NCI-H2107 treated with DMSO at 0.1 percent for 48 hours (cell line): ENCODE results near the gene PWWP2B.

Experiments
- DNase-seq: peaks from one replicate; lab custom pipeline; 2025; ENCODE audit not compliant: unreplicated experiment; lab: John Stamatoyannopoulos, UW

PWWP2B gene

GRCh38 chr10:132406181-132406580, 9.2 kb downstream of the PWWP2B start:
- no peak for DNase-seq

- no peak for DNase-seq
These were observed 9.8 kb downstream of the PWWP2B start for GRCh38 chr10:132406750-132407149.

- no peak for DNase-seq
These were observed 10.3 kb downstream of the PWWP2B start for GRCh38 chr10:132407243-132407746.

DNA sequence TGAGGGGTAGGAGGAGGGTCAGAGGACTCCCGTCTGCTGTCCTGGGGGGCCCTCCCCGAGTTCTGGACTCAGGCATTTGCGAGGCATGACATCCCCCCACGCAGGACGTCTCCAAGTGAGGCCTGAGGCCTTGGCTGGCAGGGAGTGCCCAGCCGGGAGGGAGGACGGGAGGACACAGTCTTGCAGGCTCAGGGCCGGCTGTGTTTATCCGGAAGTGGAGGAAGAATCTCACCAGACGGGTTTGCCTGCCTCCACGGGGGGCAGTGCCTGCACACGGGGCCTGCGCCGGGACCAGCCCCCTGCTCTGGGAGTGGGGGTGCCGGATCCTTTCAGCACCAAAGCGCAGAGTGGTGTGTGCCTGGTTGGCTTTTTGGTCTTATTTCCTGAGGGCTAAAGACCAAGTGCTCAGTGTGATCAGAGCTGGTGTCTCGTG, 10.9 kb downstream of the PWWP2B start:
- DNase-seq: no peak

DNA sequence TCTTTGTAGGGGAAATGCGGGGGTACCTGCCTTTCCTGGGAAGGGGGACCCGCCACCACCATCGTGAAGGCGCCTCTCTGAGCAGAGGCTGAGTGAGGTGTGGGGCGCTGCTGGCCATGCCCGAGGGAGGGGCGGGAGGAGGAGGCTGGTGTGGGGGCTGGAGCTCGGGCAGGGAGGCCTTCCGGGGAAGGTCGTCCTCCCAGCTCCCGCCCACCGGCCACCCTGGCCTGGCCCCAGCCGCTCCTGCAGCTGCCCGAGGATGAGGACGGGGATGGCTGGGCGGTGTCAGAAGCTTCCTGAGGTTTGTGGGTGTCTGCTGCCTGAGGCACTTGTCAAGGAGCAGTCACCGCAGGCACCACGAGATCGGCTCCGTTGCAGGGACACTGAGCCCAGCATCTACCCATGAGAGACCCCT, 11.4 kb downstream of the PWWP2B start:
- no peak for DNase-seq

DNA sequence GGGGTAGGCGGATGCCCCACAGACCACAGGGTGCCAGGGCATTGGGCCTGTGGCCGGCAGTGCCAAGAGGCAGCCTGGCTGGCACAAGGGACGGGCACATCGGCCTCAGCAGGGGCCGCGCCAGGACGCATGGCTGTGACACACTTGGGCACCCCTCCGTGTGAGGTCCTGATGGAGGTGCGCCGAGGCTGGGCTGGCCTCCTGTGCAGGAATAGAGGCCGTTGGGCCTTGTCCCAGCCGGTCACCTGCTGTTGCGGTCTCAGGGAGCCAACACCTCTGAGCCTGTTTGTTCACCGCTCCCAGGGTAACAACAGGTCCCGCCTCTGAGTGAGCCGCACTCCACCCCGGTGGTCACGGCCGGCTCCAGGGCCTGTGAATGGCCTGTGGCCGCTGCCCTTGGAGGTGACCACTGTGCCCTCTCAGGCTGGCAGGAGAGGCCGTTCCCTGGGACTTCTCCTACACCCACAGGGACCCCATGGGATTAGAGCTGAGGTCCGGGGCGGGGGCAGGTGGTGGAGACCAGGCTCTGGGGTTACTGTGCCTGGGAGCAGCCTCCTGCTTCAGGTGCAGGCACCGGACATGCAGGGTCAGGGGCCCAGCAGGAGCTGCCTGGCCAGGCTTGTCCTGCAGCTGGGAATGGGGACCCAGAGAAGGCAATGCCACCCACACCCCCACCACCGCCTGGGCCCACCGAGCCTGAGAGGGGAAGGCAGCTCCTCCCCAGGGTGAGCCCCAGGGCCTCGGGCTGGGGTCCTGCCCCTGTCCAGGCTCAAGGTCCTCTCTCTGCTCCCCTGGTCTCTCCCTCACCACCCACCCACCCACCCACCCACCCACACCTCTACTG, 12.0 kb downstream of the PWWP2B start:
- no peak for DNase-seq

DNA sequence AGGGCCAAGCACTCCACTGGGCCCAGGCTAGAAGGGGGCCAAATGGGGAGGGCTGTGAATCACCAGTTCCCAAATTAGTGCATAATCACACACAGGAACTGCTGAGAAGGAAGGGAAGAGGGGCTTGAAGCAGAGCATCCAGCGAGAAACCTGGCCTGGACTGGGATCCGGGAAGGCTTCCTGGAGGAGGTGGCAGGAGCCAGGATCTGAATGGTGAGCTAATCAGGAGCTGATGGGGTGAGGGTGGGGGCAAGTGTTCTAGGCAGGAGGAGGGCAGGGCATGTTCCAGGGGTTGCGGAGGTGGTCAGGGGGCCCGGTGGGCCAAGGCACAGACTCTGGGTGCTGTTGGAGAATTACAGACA, 12.6 kb downstream of the PWWP2B start:
- no peak for DNase-seq

DNA sequence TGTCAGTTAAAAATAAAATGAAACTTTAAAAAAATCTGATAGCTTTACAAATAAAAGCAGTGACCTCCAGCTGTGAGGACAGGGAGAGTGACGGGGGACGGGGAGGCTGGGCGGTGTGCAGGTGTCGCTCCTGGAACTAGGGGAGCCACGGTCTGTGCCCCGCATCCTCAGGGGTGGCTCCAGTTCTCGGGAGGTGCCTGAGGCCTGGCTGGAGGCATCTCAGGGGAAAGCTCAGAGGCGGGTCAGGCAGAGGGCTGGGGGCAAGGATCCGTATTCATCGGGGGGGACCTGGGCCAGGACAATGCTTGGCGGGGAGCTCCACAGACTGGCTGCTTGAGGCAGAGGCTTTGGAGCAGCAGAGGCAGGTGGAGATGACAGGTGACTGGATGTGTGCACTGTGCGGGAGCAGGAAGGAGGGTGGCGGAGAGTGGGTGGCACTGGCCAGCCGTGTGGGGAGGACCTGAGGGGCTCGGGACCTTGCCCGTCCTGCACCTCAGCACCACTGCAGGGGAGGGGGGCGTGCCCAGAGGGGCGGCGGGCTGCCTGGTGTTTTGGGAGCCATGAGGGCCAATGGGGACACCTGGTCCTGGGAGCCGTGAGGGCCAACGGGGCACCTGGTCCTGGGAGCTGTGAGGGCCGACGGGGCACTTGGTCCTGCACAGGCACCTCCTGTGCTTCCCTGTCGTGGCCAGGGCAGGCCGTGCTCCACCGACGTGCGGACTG, 13.2 kb downstream of the PWWP2B start:
- no peak for DNase-seq

- DNase-seq: no peak
These were observed 14.0 kb downstream of the PWWP2B start for GRCh38 chr10:132410779-132411532.

DNA sequence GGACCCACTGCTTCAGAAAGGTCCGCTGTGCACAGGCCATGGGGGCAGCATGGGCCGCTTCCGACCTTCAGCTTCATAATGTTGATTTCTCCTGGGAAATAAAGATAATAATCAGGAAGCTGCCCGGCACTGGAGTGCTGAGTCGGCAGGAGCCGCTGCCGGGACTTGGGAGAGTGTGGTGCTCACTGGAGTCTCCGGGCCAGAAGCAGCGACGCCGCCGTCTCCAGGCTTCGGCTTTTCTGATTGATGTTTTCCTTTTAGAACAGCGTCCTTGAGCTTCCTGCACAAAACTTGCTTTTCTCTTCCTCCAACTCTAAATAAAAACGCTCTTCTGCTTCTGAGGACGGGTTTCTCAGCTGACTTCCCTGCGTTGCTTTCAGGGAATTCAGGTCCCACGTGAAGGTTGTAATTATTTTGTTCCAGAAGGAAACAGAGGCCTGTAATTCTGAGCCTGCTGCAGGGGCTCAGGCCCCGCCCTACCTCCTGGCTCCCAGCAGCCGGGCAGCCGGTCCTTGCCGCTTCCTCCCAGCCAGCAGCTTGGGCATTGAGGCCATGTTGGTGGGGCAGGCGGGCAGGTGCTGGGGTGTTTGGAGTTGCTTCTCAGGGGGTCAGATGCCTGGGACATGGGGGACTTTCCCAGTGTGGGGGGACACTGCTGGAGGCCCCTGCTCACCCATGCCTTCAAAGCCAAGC, 14.7 kb downstream of the PWWP2B start:
- DNase-seq: no peak

GRCh38 chr10:132412316-132413192, 15.6 kb downstream of the PWWP2B start:
- DNase-seq: no peak

- DNase-seq: no peak
These were observed 16.5 kb downstream of the PWWP2B start for GRCh38 chr10:132413226-132414205.

DNA sequence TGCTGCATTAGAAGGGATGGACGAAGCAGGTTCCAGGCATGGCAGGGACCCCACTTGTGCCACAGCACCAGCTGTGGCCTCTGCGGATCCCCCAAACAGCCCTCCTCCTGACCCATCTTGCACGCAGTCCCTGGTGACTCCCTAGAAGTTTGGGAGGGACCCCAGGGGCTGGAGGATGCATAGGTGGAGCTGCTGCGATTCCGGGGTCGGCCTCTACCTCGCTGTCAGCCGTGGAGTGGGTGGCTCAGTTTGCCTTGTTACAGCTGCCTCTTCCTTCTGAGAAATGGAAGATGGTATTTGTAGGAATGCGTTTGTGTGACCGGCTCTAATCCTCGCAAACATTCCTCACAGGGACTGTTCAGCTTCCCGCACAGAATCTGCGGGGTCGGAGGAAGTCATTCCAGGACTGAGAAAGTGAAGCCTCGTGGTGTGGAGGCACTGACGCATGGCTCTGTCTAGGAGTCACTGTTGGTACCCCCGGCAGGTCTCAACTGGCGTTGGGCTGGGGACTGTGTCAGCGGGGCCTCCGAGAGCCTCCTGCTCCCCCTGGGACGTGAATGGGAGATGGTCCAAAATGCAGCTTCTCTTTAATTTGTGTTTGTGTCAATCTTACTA, 17.5 kb downstream of the PWWP2B start:
- no peak for DNase-seq

GRCh38 chr10:132415255-132415654, 18.3 kb downstream of the PWWP2B start:
- DNase-seq: no peak

DNA sequence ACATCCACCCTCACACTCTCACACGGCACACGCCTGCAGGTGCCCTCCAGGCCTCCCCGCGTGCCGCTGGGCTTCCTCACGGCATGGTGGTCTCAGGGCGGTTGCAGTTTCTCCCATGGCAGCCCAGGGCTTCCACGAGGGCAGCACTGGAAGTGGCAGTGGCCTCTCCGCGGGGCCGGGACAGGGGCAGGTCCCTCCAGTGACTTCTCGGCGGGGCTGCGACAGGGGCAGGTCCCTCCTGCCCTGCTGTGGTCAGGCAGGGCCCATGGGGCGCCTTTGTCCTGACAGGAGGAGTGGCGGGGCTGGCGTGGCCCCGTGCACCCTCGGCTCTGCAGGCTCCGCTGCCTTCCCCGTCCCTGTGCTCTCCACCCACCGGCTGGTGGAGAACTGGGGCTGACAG, 19.0 kb downstream of the PWWP2B start:
- no peak for DNase-seq

DNA sequence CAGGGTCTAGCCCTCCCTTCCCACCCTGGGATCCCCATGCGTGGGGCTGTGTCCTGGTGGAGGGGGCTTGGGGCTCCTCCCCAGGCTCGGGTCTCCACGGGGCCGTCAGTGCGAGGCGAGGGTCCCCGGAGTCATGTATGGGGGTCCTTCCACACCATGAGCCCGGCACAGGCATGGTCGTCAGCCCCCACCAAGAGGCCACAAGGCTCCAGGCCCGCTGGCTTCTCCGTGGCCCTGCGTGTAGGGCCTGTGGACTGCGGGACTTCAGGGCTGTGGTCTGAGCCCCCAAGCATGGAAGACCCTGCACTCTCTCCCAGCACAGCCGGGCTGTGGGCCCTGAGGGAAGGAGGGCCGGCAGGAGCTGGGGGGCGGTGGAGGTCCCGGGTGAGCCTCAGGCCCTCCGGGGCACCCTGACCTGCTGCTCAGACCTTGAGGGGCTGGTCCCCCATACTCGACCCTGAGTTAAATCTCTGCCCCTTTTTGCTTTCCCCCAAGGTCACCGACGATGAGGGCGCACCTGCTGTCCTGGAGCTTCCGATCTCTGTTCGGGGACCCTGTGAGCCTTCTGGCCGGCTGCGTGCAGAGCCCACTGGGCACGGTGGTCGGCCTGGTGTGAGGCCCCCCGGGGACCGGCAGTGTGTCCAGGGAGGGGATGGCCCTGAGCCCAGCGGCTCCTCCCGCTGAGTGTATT, 19.7 kb downstream of the PWWP2B start:
- DNase-seq: no peak

- no peak for DNase-seq
These were observed 20.4 kb downstream of the PWWP2B start for GRCh38 chr10:132417257-132417910.
